Measurements from ENCODE around the gene FNDC1. TPM values are rescaled to one million over a fixed set of nuclear protein-coding genes. Genes with fewer than 3 reads are reported as not detected.

Gene FNDC1
- total and polyA plus RNA-seq, 10 of the 15 experiments (the other 5 are each of a cell fraction or from before 2014, with no cell fraction given): not detected

- TF ChIP-seq BCL3 (IDR thresholded peaks at IDR 0.05; ENCODE audit: borderline replicate concordance, insufficient read depth, low read depth, low read length, poor library complexity, severe bottlenecking) (no peak), EZH2 (IDR thresholded peaks at IDR 0.05; ENCODE audit: borderline replicate concordance, control insufficient read depth, low read depth, low read length) (no peak), IRF4 (IDR thresholded peaks at IDR 0.05; ENCODE audit: low read depth, low read length) (no peak), USF2 (IDR thresholded peaks at IDR 0.05; ENCODE audit: borderline replicate concordance, low read depth, low read length) (no peak), USF1 (IDR thresholded peaks at IDR 0.05; ENCODE audit: borderline replicate concordance, extremely low read length, insufficient read depth, low read depth, low read length) (no peak), HDAC2 (IDR thresholded peaks at IDR 0.05) (no peak), RCOR1 (conservative IDR thresholded peaks at IDR 0.05; ENCODE audit: low read depth, low read length) (no peak), SIN3A (IDR thresholded peaks at IDR 0.05; ENCODE audit: low read depth, low read length) (no peak)
Observed at GRCh38 chr6:159131709-159132108, 37.5 kb upstream of the FNDC1 start (continued).

GRCh38 chr6:159132664-159133063, 36.5 kb upstream of the FNDC1 start:
- ChIA-PET SMC1A (ENCODE audit: uncharacterized antibody, unreplicated experiment) (interaction anchor here (0.6 to 12.8 kb wide), 5 partner anchors 18 to 400 kb away, joined by 3 to 304 read pairs (median 85); partner anchors contain the start of gene TAGAP), POLR2A (interaction anchor here (0.6 kb wide), 1 partner anchor 85 kb away, joined by 4 read pairs; no protein-coding TSS in a partner anchor), RAD21 (ENCODE audit: unreplicated experiment) (interaction anchor here (1.0 to 7.7 kb wide), 6 partner anchors 18 to 126 kb away, joined by 3 to 233 read pairs (median 52); partner anchors contain the start of gene TAGAP), CTCF (interaction anchor here (0.6 to 13.8 kb wide), 7 partner anchors 13 to 125 kb away, joined by 3 to 529 read pairs (median 36); partner anchors contain the start of gene TAGAP)
- no peaks in the 10 kb centered on the region for H4K20me1 ChIP-seq (ENCODE audit: control insufficient read depth, insufficient read depth)
- H3K9ac ChIP-seq (ENCODE audit: control insufficient read depth, insufficient read depth, low read length): no peak overlapping the region
- BruUV-seq (replicated peaks): no TSS peak
- no peak overlapping the region for H3K4me3 ChIP-seq
- DNase-seq (ENCODE audit: low read depth, low spot score) (no peak), ATAC-seq (no peak), FAIRE-seq (no peak)
- no peaks in the 10 kb centered on the region; the same call in 2 of the 3 replicates for H3K9me3 ChIP-seq (replicated peaks; ENCODE audit: control insufficient read depth, insufficient read depth, low read length)
- H3K36me3 ChIP-seq (ENCODE audit: control insufficient read depth in 2 of 2, insufficient read depth in 2 of 2, low read length in 1 of 2): no peaks in the 10 kb centered on the region
- WGBS (ENCODE audit: insufficient coverage, insufficient replicate concordance, low lambda C conversion rate, missing lambda C conversion rate): 80% methylated on average over 15 of the region's 15 CpGs
- H3K4me1 ChIP-seq (ENCODE audit: control insufficient read depth, insufficient read depth, low read length): peaks cover 5% of the 10 kb centered on the region
- H3K27ac ChIP-seq (ENCODE audit: control insufficient read depth, insufficient read depth): no peak overlapping the region
- H3K4me2 ChIP-seq (ENCODE audit: control insufficient read depth, insufficient read depth): no peak overlapping the region
- no peak overlapping the region for H2AFZ ChIP-seq (ENCODE audit: control insufficient read depth, low read depth, low read length)
- no peaks in the 10 kb centered on the region for H3K79me2 ChIP-seq (ENCODE audit: control insufficient read depth, insufficient read depth, low read length)
- in situ Hi-C loops (cut with MboI): loop anchor here (5.0 to 10.0 kb wide), 2 partner anchors 130 to 428 kb away; partner anchors contain the start of gene RSPH3
- H3K27me3 ChIP-seq (replicated peaks in 1 of 2; ENCODE audit: control insufficient read depth in 2 of 2, insufficient read depth in 2 of 2, low read length in 1 of 2): 0 out of 4 replicates have a peak, but pooled peaks cover 0 to 2% of the 10 kb centered on the region in 2 experiments
- intact Hi-C loops (cut with micrococcal nuclease; ENCODE audit: unreplicated experiment): loop anchor here (5.0 kb wide), 1 partner anchor 430 kb away; no protein-coding TSS in a partner anchor
- TF ChIP-seq RELB (IDR thresholded peaks at IDR 0.05; ENCODE audit: low read depth) (no peak), ELK1 (IDR thresholded peaks at IDR 0.05; ENCODE audit: low read depth, low read length) (no peak), EGR1 (IDR thresholded peaks at IDR 0.05; ENCODE audit: borderline replicate concordance in 1 of 2, low read depth in 2 of 2, low read length in 2 of 2) (no peak), IKZF1 (conservative IDR thresholded peaks at IDR 0.05) (no peak), DPF2 (IDR thresholded peaks at IDR 0.05) (no peak), FOXK2 (IDR thresholded peaks at IDR 0.05) (no peak), SMAD5 (IDR thresholded peaks at IDR 0.05; ENCODE audit: low read depth) (no peak), IKZF2 (IDR thresholded peaks at IDR 0.05) (no peak)
